Measurements from ENCODE around the gene BMAL1. TPM values are rescaled to one million over a fixed set of nuclear protein-coding genes. Genes with fewer than 3 reads are reported as not detected.

The BMAL1 gene
- total RNA-seq, 1 experiment from 2014 or later: 8.3 TPM

DNA sequence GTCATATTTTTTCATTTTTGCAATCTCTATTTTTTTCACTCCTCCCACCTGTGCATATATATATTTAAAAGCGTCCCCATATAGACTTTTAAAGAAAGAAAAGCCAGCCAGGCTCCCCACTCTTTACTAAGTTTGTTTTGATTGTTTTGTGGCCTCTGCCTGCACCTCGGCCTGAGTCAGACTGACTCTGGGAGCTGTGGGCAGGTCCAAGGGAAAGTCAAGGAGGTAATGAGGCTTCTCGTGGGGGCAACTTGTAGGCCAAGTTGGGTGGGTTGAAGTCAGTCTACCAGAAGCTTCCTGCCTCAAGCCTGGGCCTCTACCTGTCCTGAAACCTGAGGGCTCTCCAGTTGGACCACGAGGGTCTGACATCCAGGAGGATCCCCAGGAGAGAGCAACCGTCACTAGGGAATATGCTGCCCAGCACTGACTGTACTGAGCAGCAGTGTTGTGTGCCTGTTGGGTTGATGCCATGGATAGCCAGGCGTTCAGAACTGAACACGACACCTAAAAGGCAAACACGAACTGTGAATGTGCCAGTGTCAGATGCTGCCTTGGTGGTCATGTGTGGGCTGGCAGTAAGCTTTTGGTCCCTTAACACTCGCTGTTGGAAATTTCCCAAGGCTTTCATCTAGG lies 58.8 kb downstream of the BMAL1 start (continued):
- no peak for TF ChIP-seq CREB1 (CRISPR knock-in tag; IDR thresholded peaks at IDR 0.05)
- TF ChIP-seq, protein P1, sequence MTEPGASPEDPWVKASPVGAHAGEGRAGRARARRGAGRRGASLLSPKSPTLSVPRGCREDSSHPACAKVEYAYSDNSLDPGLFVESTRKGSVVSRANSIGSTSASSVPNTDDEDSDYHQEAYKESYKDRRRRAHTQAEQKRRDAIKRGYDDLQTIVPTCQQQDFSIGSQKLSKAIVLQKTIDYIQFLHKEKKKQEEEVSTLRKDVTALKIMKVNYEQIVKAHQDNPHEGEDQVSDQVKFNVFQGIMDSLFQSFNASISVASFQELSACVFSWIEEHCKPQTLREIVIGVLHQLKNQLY (CRISPR knock-in tag; IDR thresholded peaks at IDR 0.05): no peak
- no peak for TF ChIP-seq E2F4 (CRISPR knock-in tag; IDR thresholded peaks at IDR 0.05; ENCODE audit: borderline replicate concordance, low read depth)
- no peak for TF ChIP-seq ATF6 (CRISPR knock-in tag; IDR thresholded peaks at IDR 0.05)
- TF ChIP-seq, protein P2, sequence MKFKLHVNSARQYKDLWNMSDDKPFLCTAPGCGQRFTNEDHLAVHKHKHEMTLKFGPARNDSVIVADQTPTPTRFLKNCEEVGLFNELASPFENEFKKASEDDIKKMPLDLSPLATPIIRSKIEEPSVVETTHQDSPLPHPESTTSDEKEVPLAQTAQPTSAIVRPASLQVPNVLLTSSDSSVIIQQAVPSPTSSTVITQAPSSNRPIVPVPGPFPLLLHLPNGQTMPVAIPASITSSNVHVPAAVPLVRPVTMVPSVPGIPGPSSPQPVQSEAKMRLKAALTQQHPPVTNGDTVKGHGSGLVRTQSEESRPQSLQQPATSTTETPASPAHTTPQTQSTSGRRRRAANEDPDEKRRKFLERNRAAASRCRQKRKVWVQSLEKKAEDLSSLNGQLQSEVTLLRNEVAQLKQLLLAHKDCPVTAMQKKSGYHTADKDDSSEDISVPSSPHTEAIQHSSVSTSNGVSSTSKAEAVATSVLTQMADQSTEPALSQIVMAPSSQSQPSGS (CRISPR knock-in tag; IDR thresholded peaks at IDR 0.05; ENCODE audit: borderline replicate concordance, low read depth): no peak
- no peak for TF ChIP-seq SP1 (CRISPR knock-in tag; conservative IDR thresholded peaks at IDR 0.05)

DNA sequence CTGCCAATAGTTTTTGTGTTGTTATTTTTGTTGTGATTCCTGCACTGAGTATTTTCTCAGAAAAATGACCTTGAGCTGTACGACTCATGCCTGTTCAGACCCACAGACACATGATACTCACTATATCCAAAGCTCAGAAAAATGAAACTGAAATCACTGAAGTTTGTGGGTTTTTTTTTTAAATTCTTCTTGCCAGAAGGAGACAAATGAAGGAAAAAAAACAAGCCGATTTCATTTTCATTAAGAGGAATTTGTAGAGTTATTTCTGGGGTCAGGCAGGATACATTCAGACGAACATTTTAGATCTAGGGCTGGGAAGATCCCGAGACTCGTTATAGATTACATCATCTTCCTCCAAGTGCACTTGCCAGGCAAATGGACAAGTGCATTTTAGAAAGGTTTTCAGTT lies 60.4 kb downstream of the BMAL1 start:
- no peak overlapping the region for H3K27ac Mint-ChIP-seq
- H3K36me3 Mint-ChIP-seq: no peaks in the 10 kb centered on the region
- no peak for ATAC-seq
- DNase-seq (ENCODE audit: low spot score): no peak
- ChIA-PET CTCF (interaction anchor here (0.5 to 2.5 kb wide), 3 partner anchors 16 to 332 kb away, joined by 3 to 14 read pairs (median 3); no protein-coding TSS in a partner anchor), POLR2A (no interaction called here)
- no peak overlapping the region for H3K4me3 Mint-ChIP-seq
- no peak for TF ChIP-seq NFYB (CRISPR knock-in tag; conservative IDR thresholded peaks at IDR 0.05; ENCODE audit: low read depth)
- TF ChIP-seq, protein P2 (CRISPR knock-in tag; IDR thresholded peaks at IDR 0.05; ENCODE audit: borderline replicate concordance, low read depth): no peak
- no peak for TF ChIP-seq AFF4 (CRISPR knock-in tag; IDR thresholded peaks at IDR 0.05; ENCODE audit: borderline replicate concordance)
- H3K4me1 Mint-ChIP-seq: no peaks in the 10 kb centered on the region
- peaks cover 18% of the 10 kb centered on the region for H3K9me3 Mint-ChIP-seq
- H3K27me3 Mint-ChIP-seq (ENCODE audit: low read depth): no peaks in the 10 kb centered on the region

DNA sequence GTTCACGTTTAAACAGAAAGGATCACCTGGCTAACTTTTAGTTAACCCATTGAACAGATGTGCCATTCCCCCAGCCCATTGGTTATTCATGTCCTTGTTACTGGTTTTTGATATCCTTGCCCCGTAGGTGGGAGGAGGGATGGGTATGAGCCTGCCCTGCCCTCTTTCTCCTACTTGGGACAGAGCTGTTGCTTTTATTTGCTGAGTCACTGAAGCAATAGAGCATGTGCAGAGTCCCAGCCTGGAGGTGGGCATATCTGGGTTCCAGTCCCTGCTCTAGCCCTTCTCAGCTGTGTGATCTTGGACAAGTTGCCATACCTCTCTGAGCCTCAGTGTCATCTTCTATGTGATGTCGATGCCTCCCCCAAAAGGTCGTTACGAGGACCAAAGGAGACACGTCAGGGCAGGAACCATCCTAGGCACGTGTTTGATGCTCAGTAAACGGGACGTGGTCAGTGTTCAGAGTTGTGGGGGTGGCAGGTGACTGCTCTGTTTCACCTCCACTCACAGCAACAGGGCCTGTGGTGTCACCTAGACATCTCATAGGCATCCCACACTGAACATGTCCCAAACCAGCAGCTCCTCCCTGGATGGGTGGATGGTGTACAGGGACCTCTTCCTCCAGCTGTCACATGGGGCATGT lies 61.0 kb downstream of the BMAL1 start:
- Mint-ChIP-seq H3K4me3 (no peak overlapping the region), H3K36me3 (no peaks in the 10 kb centered on the region), H3K27ac (no peak overlapping the region), H3K27me3 (ENCODE audit: low read depth) (no peaks in the 10 kb centered on the region), H3K9me3 (peaks cover 18% of the 10 kb centered on the region), H3K4me1 (no peaks in the 10 kb centered on the region; the same call in 1 of the 2 replicates)
- POLR2A ChIA-PET: no interaction called here
- DNase-seq (ENCODE audit: low spot score): no peak
- CTCF ChIA-PET: interaction anchor here (0.5 to 2.5 kb wide), 4 partner anchors 16 to 331 kb away, joined by 3 to 14 read pairs (median 4); no protein-coding TSS in a partner anchor
- ATAC-seq: no peak
- TF ChIP-seq, protein P3, sequence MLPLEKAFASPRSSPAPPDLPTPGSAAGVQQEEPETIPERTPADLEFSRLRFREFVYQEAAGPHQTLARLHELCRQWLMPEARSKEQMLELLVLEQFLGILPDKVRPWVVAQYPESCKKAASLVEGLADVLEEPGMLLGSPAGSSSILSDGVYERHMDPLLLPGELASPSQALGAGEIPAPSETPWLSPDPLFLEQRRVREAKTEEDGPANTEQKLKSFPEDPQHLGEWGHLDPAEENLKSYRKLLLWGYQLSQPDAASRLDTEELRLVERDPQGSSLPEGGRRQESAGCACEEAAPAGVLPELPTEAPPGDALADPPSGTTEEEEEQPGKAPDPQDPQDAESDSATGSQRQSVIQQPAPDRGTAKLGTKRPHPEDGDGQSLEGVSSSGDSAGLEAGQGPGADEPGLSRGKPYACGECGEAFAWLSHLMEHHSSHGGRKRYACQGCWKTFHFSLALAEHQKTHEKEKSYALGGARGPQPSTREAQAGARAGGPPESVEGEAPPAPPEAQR (CRISPR knock-in tag; IDR thresholded peaks at IDR 0.05): no peak
- TF ChIP-seq, protein P1 (CRISPR knock-in tag; IDR thresholded peaks at IDR 0.05): no peak

All from WTC11 (cell line).